Natural killer cell (primary cell): Measurements from ENCODE around the gene POGZ. TPM values are rescaled to one million over a fixed set of nuclear protein-coding genes. Genes with fewer than 3 reads are reported as not detected.

Source experiments
- ATAC-seq, 3 donors: fragments of 150-1000 bp in 2 of 3; fragments of 200-7000 bp in 1 of 3; cut with Tn5 transposase; 1 replicate in 1 of 3; 2 replicates in 2 of 3; pipeline ENCODE4 v1.10.0; 2021; ENCODE audit warnings: mild to moderate bottlenecking in 2 of 3, moderate library complexity in 2 of 3
- DNase-seq, 2 donors: peaks; one replicate each; pipeline versions ENCODE4 v3.0.0 to v3.0.0-alpha.2; 2013 to 2021; ENCODE audit warnings: mixed read lengths in 1 of 2
- H3K27ac ChIP-seq: one replicate; pipeline ENCODE4 v1.5.1; 2013; ENCODE audit warnings: mild to moderate bottlenecking, low read length
- H3K27me3 ChIP-seq: one replicate; pipeline ENCODE4 v1.6.1; 2013; ENCODE audit warnings: low read length; ENCODE audit not compliant: control insufficient read depth, insufficient read depth
- H3K36me3 ChIP-seq: one replicate; pipeline ENCODE4 v1.6.1; 2013; ENCODE audit warnings: low read length; ENCODE audit not compliant: control insufficient read depth, insufficient read depth
- H3K4me1 ChIP-seq: one replicate; pipeline ENCODE4 v1.6.1; 2013; ENCODE audit warnings: low read length; ENCODE audit not compliant: control insufficient read depth, insufficient read depth
- H3K4me3 ChIP-seq: one replicate; pipeline ENCODE4 v1.5.1; 2013; ENCODE audit warnings: low read length
- H3K9me3 ChIP-seq: one replicate; pipeline ENCODE4 v1.6.1; 2013; ENCODE audit warnings: low read length; ENCODE audit not compliant: control insufficient read depth, insufficient read depth
- H3K27ac Mint-ChIP-seq, 2 donors: one replicate each; pipeline ENCODE4 v1.8.0; 2022; ENCODE audit warnings: mild to moderate bottlenecking in 2 of 2, mixed read lengths in 2 of 2, moderate library complexity in 1 of 2
- H3K27me3 Mint-ChIP-seq, 2 donors: one replicate each; pipeline ENCODE4 v1.8.0; 2022; ENCODE audit warnings: low read depth in 2 of 2, mixed read lengths in 2 of 2
- H3K36me3 Mint-ChIP-seq: one replicate; pipeline ENCODE4 v1.8.0; 2022; ENCODE audit warnings: mixed read lengths
- H3K4me1 Mint-ChIP-seq, 2 donors: one replicate each; pipeline ENCODE4 v1.8.0; 2022; ENCODE audit warnings: mixed read lengths in 2 of 2
- H3K4me3 Mint-ChIP-seq: one replicate; pipeline ENCODE4 v1.8.0; 2022; ENCODE audit warnings: mild to moderate bottlenecking, moderate library complexity, mixed read lengths
- H3K9me3 Mint-ChIP-seq, 2 donors: one replicate each; pipeline ENCODE4 v1.8.0; 2022; ENCODE audit warnings: mixed read lengths in 2 of 2
- WGBS: methylation state at CpG from one replicate; pipeline ENCODE4 v1.1.7; 2013; ENCODE audit warnings: missing lambda C conversion rate; ENCODE audit not compliant: insufficient coverage; 5-methylcytosine and 5-hydroxymethylcytosine counted together
- intact Hi-C: fragments of 100-400 bp; cut with micrococcal nuclease; formaldehyde crosslinking; loops from one replicate; pipeline ENCODE4 v1.14.2; 2022
- total RNA-seq, 4 donors: library from RNA; stranded (reverse); fragments of 120-200 nt in 1 of 4; gene quantifications; one replicate each; pipeline versions ENCODE4 v1.2.3 to v1.2.4, GENCODE V29; 2013 to 2022
- TF ChIP-seq, protein P1 (sequence below): fragments of 200-600 bp; IDR thresholded peaks from one replicate; pipeline ENCODE4 v1.8.0; 2022; ENCODE audit warnings: antibody characterized with exemption

The POGZ gene
- total RNA-seq, 3 donors from 2014 or later (not counting 1 experiment from before 2014, with no cell fraction given), result 106 to 129 (median 121) TPM

DNA sequence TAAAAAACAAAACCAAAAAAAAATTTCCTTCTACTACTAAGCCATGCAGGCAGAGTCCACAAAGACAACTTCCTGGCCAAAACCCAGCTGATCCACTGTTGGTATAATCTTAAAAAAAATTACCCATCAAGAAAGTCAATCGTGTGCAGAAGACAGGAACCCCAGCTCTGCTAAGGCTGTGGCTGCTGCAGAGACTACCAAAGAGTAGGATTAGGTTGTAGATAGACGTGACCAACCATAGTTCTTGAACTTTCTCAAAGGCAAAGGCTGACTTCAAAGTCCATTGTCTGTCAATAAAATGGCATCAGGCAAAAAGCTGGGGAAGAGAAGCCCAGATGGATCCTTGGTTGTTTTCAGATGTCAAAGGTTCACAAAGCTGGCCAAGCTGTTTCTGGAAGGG lies 56.5 kb downstream of the POGZ start:
- no peak for ATAC-seq
- H3K36me3 ChIP-seq, result peaks cover 52% of the 10 kb centered on the region
- H3K4me1 ChIP-seq, result peaks cover 17% of the 10 kb centered on the region
- no peaks in the 10 kb centered on the region for H3K36me3 Mint-ChIP-seq
- H3K27me3 Mint-ChIP-seq, result no peaks in the 10 kb centered on the region
- H3K27me3 ChIP-seq, result no peaks in the 10 kb centered on the region
- H3K9me3 ChIP-seq, result no peaks in the 10 kb centered on the region
- no peaks in the 10 kb centered on the region for H3K9me3 Mint-ChIP-seq
- 81% methylated on average over 2 of the region's 2 CpGs for WGBS
- H3K27ac ChIP-seq, result no peak overlapping the region
- DNase-seq, result no peak
- no peak overlapping the region for H3K4me3 ChIP-seq
- H3K27ac Mint-ChIP-seq, result peak overlapping the region; percentile 99 to 100
- intact Hi-C loops, result no loop called here
- peak overlapping the region; percentile 28 for H3K4me3 Mint-ChIP-seq
- peaks cover 20 to 21% of the 10 kb centered on the region in 2 donors for H3K4me1 Mint-ChIP-seq
- TF ChIP-seq, protein P1, sequence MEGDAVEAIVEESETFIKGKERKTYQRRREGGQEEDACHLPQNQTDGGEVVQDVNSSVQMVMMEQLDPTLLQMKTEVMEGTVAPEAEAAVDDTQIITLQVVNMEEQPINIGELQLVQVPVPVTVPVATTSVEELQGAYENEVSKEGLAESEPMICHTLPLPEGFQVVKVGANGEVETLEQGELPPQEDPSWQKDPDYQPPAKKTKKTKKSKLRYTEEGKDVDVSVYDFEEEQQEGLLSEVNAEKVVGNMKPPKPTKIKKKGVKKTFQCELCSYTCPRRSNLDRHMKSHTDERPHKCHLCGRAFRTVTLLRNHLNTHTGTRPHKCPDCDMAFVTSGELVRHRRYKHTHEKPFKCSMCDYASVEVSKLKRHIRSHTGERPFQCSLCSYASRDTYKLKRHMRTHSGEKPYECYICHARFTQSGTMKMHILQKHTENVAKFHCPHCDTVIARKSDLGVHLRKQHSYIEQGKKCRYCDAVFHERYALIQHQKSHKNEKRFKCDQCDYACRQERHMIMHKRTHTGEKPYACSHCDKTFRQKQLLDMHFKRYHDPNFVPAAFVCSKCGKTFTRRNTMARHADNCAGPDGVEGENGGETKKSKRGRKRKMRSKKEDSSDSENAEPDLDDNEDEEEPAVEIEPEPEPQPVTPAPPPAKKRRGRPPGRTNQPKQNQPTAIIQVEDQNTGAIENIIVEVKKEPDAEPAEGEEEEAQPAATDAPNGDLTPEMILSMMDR, result no peak

DNA sequence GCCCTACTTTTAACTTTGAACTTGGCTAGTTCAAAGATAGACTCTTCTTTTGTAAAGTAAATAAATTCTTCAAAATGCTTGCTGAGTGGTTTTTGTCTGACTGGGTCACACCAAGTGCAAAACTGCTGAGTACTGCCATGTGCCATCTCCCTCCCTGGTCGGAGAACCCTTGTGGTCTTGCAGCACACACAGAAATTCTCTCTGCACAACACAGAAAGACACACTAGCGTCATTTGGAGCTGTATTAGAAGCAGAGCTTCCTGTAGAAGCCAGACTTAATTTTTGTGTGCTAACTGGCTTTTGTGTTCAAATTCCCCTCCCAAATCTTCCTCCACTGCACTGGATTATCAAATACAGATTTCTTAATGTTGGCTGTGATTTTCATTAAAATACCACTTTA lies 57.4 kb downstream of the POGZ start:
- H3K27me3 Mint-ChIP-seq, result no peaks in the 10 kb centered on the region
- peaks cover 20 to 21% of the 10 kb centered on the region in 2 donors for H3K4me1 Mint-ChIP-seq
- Histone ChIP-seq H3K4me1 (peaks cover 17% of the 10 kb centered on the region), H3K9me3 (no peaks in the 10 kb centered on the region), H3K27me3 (no peaks in the 10 kb centered on the region), H3K27ac (no peak overlapping the region), H3K36me3 (peaks cover 45% of the 10 kb centered on the region), H3K4me3 (no peak overlapping the region)
- H3K27ac Mint-ChIP-seq, result peak overlapping the region; percentile 99 to 100
- no peaks in the 10 kb centered on the region for H3K9me3 Mint-ChIP-seq
- no peak for DNase-seq
- intact Hi-C loops, result no loop called here
- peak overlapping the region; percentile 60 for H3K4me3 Mint-ChIP-seq
- H3K36me3 Mint-ChIP-seq, result no peaks in the 10 kb centered on the region
- no peak for ATAC-seq
- TF ChIP-seq, protein P1, result no peak
- WGBS, result 92% methylated on average over 2 of the region's 2 CpGs

DNA sequence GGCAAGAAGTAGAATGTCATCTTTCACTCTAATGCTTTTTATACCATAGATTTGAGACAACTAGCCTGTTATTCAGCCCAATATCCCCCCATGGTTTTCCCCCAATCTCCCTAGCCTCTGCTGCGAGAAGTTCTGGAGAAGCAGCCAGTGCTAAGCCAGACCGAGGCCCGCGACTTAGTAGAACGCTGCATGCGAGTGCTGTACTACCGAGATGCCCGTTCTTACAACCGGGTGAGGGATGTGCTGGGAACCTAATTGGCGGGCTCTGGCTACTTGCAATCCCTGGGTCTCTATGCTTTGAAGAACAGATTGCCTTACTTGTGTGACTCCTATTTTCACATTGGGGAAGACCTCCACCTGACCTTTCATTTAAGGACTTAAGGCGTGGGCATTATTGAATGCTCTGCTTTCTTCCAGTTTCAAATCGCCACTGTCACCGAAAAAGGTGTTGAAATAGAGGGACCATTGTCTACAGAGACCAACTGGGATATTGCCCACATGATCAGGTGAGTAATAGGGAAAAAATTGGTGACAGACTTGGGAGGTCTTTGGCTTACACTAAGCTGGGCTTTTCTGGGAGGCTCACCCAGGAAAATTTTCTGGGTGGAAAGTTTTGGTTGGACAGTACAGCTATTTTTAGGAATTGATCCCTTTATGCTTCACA lies 58.0 kb downstream of the POGZ start:
- H3K4me1 ChIP-seq, result peaks cover 17% of the 10 kb centered on the region
- peaks cover 39% of the 10 kb centered on the region for H3K36me3 ChIP-seq
- WGBS, result 98% methylated on average over 13 of the region's 13 CpGs
- H3K27me3 ChIP-seq, result no peaks in the 10 kb centered on the region
- DNase-seq, result peak in 1 of 2 donors; percentile 10
- ATAC-seq, result no peak
- H3K4me3 ChIP-seq, result no peak overlapping the region
- Mint-ChIP-seq H3K36me3 (no peaks in the 10 kb centered on the region), H3K27ac (peak overlapping the region; percentile 99 to 100), H3K27me3 (no peaks in the 10 kb centered on the region), H3K4me3 (peak overlapping the region; percentile 99), H3K4me1 (peaks cover 20 to 21% of the 10 kb centered on the region in 2 donors), H3K9me3 (no peaks in the 10 kb centered on the region)
- TF ChIP-seq, protein P1, result no peak
- no peaks in the 10 kb centered on the region for H3K9me3 ChIP-seq
- intact Hi-C loops, result no loop called here
- peak overlapping the region; percentile 96 for H3K27ac ChIP-seq
